Panc1 (cell line): Measurements from ENCODE around the gene NAPSA.

Source experiments
- REST ChIP-seq, 2 experiments: IDR thresholded peaks; 2 replicates each; pipeline ENCODE4 v1.6.1; 2011 to 2012; ENCODE audit warnings: low read depth in 2 of 2, control low read depth in 1 of 2, low read length in 1 of 2, mild to moderate bottlenecking in 1 of 2, moderate library complexity in 1 of 2; ENCODE audit not compliant: insufficient read depth in 1 of 2
- TCF7L2 ChIP-seq: IDR thresholded peaks from 2 replicates; pipeline ENCODE4 v1.6.1; 2011; ENCODE audit warnings: mild to moderate bottlenecking, low read depth, low read length, inconsistent platforms
- TF ChIP-seq, protein P1 (sequence below): fragments of 450-650 bp; IDR thresholded peaks from 2 replicates; pipeline ENCODE4 v1.5.1; 2017; ENCODE audit warnings: mild to moderate bottlenecking

DNA sequence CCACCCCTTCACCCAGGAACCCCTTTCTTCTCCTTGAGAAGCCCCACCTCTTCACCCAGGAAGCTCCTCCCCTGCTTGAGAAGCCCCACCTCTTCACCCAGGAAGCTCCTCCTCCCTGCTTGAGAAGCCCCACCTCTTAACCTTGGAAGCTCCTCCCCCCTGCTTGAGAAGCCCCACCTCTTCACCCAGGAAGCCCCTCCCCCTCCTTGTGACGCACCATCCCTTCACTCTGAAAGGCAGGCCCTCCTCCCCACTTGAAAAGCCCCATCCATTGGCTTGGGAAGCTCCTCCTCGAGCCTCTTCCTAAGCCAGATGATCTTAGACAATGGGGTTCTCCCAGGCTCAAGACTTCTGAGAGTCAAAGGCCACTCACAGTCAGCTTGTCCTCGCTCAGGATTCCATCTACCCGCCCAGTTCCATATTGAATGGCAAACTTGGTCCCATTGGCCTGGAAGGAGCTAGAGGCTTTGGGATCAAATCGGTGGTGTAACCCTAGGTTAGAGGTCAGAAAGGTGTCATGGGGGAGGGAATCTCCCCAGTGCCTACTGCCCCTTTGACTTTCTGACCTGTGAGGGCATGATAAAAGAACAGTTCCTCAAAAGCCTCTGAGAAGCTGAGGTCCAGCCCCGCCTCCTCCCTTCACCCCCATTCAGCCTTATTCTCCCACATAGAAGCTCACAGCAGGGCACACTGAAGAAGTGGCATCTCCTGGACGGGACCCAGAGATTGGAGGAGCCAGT is 4.0 kb downstream of the NAPSA start:
- TF ChIP-seq, protein P1, sequence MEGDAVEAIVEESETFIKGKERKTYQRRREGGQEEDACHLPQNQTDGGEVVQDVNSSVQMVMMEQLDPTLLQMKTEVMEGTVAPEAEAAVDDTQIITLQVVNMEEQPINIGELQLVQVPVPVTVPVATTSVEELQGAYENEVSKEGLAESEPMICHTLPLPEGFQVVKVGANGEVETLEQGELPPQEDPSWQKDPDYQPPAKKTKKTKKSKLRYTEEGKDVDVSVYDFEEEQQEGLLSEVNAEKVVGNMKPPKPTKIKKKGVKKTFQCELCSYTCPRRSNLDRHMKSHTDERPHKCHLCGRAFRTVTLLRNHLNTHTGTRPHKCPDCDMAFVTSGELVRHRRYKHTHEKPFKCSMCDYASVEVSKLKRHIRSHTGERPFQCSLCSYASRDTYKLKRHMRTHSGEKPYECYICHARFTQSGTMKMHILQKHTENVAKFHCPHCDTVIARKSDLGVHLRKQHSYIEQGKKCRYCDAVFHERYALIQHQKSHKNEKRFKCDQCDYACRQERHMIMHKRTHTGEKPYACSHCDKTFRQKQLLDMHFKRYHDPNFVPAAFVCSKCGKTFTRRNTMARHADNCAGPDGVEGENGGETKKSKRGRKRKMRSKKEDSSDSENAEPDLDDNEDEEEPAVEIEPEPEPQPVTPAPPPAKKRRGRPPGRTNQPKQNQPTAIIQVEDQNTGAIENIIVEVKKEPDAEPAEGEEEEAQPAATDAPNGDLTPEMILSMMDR, result no peak
- TF ChIP-seq TCF7L2, result no peak
- TF ChIP-seq REST (IDR thresholded peaks at IDR 0.05; ENCODE audit: insufficient read depth in 1 of 2, low read depth in 2 of 2, low read length in 1 of 2), result no peak
